Measurements from ENCODE around the gene HSBP1L1. TPM values are rescaled to one million over a fixed set of nuclear protein-coding genes. Genes with fewer than 3 reads are reported as not detected.

Gene HSBP1L1
- total and polyA plus RNA-seq, 2 of the 13 experiments (the other 11 are each of a cell fraction or from before 2014, with no cell fraction given), result 22.6 to 45.1 TPM

- TF ChIP-seq ZBTB49 (CRISPR knock-in tag; IDR thresholded peaks at IDR 0.05; ENCODE audit: borderline replicate concordance), result no peak
- TF ChIP-seq ZNF543 (CRISPR knock-in tag; IDR thresholded peaks at IDR 0.05), result peak; percentile 69; the same call in 1 of the 2 replicates
- TF ChIP-seq ZNF740 (CRISPR knock-in tag; IDR thresholded peaks at IDR 0.05), result no peak
- TF ChIP-seq ZFP90 (CRISPR knock-in tag; IDR thresholded peaks at IDR 0.05; ENCODE audit: borderline replicate concordance), result 0 out of 2 replicates have a peak, but pooled peaks have one; percentile 56
- TF ChIP-seq ZNF724P (CRISPR knock-in tag; IDR thresholded peaks at IDR 0.05; ENCODE audit: borderline replicate concordance), result no peak
- TF ChIP-seq MEF2D (CRISPR knock-in tag; IDR thresholded peaks at IDR 0.05), result peak; percentile 57; the same call in 1 of the 2 replicates
- TF ChIP-seq SYNCRIP (IDR thresholded peaks at IDR 0.05; ENCODE audit: insufficient read depth, low read depth, low read length), result no peak
- TF ChIP-seq NFKB2 (CRISPR knock-in tag; IDR thresholded peaks at IDR 0.05; ENCODE audit: borderline replicate concordance), result no peak; the same call in 1 of the 2 replicates
- TF ChIP-seq ZNF414 (CRISPR knock-in tag; IDR thresholded peaks at IDR 0.05), result no peak
- no peak for TF ChIP-seq KDM4B (CRISPR knock-in tag; IDR thresholded peaks at IDR 0.05)
- TF ChIP-seq ATM (IDR thresholded peaks at IDR 0.05; ENCODE audit: borderline replicate concordance), result no peak
- no peak for TF ChIP-seq SRSF1 (optimal IDR thresholded peaks at IDR 0.05; ENCODE audit: low read depth, low read length)
- TF ChIP-seq NBN (conservative IDR thresholded peaks at IDR 0.05), result no peak
- TF ChIP-seq ZNF496 (CRISPR knock-in tag; IDR thresholded peaks at IDR 0.05; ENCODE audit: insufficient replicate concordance), result no peak
- no peak; the same call in 1 of the 2 replicates for TF ChIP-seq ZBTB14 (CRISPR knock-in tag; IDR thresholded peaks at IDR 0.05)
- no peak for TF ChIP-seq GTF2F1 (IDR thresholded peaks at IDR 0.05; ENCODE audit: low read length)
- no peak for TF ChIP-seq ZNF251 (CRISPR knock-in tag; IDR thresholded peaks at IDR 0.05)
- TF ChIP-seq ZBTB37 (CRISPR knock-in tag; IDR thresholded peaks at IDR 0.05), result no peak
- no peak for TF ChIP-seq TOE1 (CRISPR knock-in tag; IDR thresholded peaks at IDR 0.05)
- no peak; the same call in 1 of the 2 replicates for TF ChIP-seq NR2C2 (CRISPR knock-in tag; IDR thresholded peaks at IDR 0.05; ENCODE audit: borderline replicate concordance)
- TF ChIP-seq ZNF230 (CRISPR knock-in tag; IDR thresholded peaks at IDR 0.05), result peak; percentile 28; the same call in 1 of the 2 replicates
- TF ChIP-seq STAG1 (CRISPR knock-in tag; IDR thresholded peaks at IDR 0.05), result peak; percentile 51
- no peak for TF ChIP-seq LRRFIP1 (CRISPR knock-in tag; conservative IDR thresholded peaks at IDR 0.05)
These were observed 23.6 kb downstream of the HSBP1L1 start (continued) for GRCh38 chr18:79988071-79988450.

All from HepG2 (cell line).